OCI-LY7 (cell line): ENCODE data around the gene ABCC10. TPM values are rescaled to one million over a fixed set of nuclear protein-coding genes. Genes with fewer than 3 reads are reported as not detected.
"Not testable (repeated sequence)": the region's sequence is repeated elsewhere in the genome, so short reads cannot be mapped to it uniquely, and the experiment has no call there.

Experiments used
- BruUV-seq: library from RNA; stranded (reverse); fragments of 400-500 nt; replicated peaks from 2 replicates; lab custom pipeline; 2021; lab: Mats Ljungman, UMichigan
- CTCF ChIA-PET: fragments of 300-600 bp; sonication (Branson Sonifier 250); formaldehyde crosslinking; loops from one replicate; lab custom pipeline; 2022; ENCODE audit warnings: antibody characterized with exemption; ENCODE audit not compliant: unreplicated experiment; lab: Charles Lee
- POLR2A ChIA-PET: fragments of 300-600 bp; sonication (Branson Sonifier 250); formaldehyde crosslinking; loops from one replicate; lab custom pipeline; 2022; ENCODE audit warnings: antibody characterized with exemption; lab: Charles Lee
- DNase-seq: peaks from one replicate; pipeline ENCODE4 v3.0.0-alpha.2; 2015; ENCODE audit warnings: low spot score
- H2AFZ ChIP-seq: fragments of 200-600 bp; sonication (generic), shearing (Covaris generic); 2 replicates; pipeline ENCODE4 v1.6.1; 2014; ENCODE audit warnings: mild to moderate bottlenecking, antibody characterized with exemption, low read length, moderate library complexity
- H3K27ac ChIP-seq: fragments of 200-600 bp; sonication (generic); 2 replicates; pipeline ENCODE4 v1.5.1; 2014; ENCODE audit warnings: mixed run types, low read depth, mild to moderate bottlenecking, moderate library complexity, low read length, inconsistent platforms; ENCODE audit not compliant: poor library complexity, severe bottlenecking
- H3K36me3 ChIP-seq: fragments of 200-600 bp; sonication (generic); 2 replicates; pipeline ENCODE4 v1.6.1; 2014; ENCODE audit warnings: mild to moderate bottlenecking, antibody characterized with exemption, low read length, moderate library complexity, mixed read lengths; ENCODE audit not compliant: insufficient read depth
- H3K4me1 ChIP-seq: fragments of 200-600 bp; sonication (generic); 2 replicates; pipeline ENCODE4 v1.5.1; 2014; ENCODE audit warnings: mild to moderate bottlenecking, low read length; ENCODE audit not compliant: insufficient read depth, poor library complexity, severe bottlenecking
- H3K4me2 ChIP-seq: fragments of 200-600 bp; sonication (generic); 2 replicates; pipeline ENCODE4 v1.6.1; 2014; ENCODE audit warnings: mild to moderate bottlenecking, low read length
- H3K4me3 ChIP-seq: fragments of 200-600 bp; sonication (generic); 2 replicates; pipeline ENCODE4 v1.5.1; 2014; ENCODE audit warnings: mild to moderate bottlenecking, low read depth, low read length; ENCODE audit not compliant: poor library complexity, severe bottlenecking
- H3K79me2 ChIP-seq: fragments of 200-600 bp; sonication (generic); 2 replicates; pipeline ENCODE4 v1.6.1; 2016; ENCODE audit warnings: low read depth, mild to moderate bottlenecking, low read length, moderate library complexity, mixed read lengths; ENCODE audit not compliant: insufficient read depth
- H3K9me2 ChIP-seq: fragments of 200-600 bp; sonication (generic); 2 replicates; pipeline ENCODE4 v1.6.1; 2016; ENCODE audit warnings: mild to moderate bottlenecking, low read length, mixed read lengths; ENCODE audit not compliant: insufficient read depth
- H3K9me3 ChIP-seq: fragments of 200-600 bp; sonication (generic); 2 replicates; pipeline ENCODE4 v1.6.1; 2014; ENCODE audit warnings: mild to moderate bottlenecking, mixed run types, low read length, mixed read lengths
- H4K20me1 ChIP-seq: fragments of 200-600 bp; sonication (generic); 2 replicates; pipeline ENCODE4 v1.6.1; 2014; ENCODE audit warnings: mild to moderate bottlenecking, antibody characterized with exemption, low read length, moderate library complexity, mixed read lengths; ENCODE audit not compliant: insufficient read depth
- CTCF ChIP-seq: fragments of 200-600 bp; sonication (generic); conservative IDR thresholded peaks from 2 replicates; pipeline ENCODE4 v1.5.1; 2014; ENCODE audit warnings: mild to moderate bottlenecking, antibody characterized with exemption, low read length, moderate library complexity, mixed read lengths
- EZH2phosphoT487 ChIP-seq: fragments of 200-600 bp; sonication (generic); IDR thresholded peaks from 2 replicates; pipeline ENCODE4 v1.6.1; 2018; ENCODE audit warnings: low read depth, borderline replicate concordance, mild to moderate bottlenecking, mixed run types, antibody characterized with exemption, low read length, moderate library complexity, mixed read lengths
- intact Hi-C: fragments of 100-400 bp; cut with micrococcal nuclease; formaldehyde crosslinking; loops from one replicate; pipeline ENCODE4 v1.10.0; 2022; ENCODE audit not compliant: unreplicated experiment
- total RNA-seq, 2 experiments: library from RNA; depleted of rRNA in 1 of 2; stranded (reverse); fragments of >200 nt in 1 of 2; shearing (Covaris generic) in 1 of 2; gene quantifications; 2 replicates each; pipeline ENCODE4 v1.2.3, GENCODE V29; 2014 to 2022

Gene ABCC10
- total RNA-seq, 2 experiments from 2014 or later = 11.4 to 31.1 TPM

GRCh38 chr6:43413002-43413401 lies 14.3 kb upstream of the ABCC10 start:
- CTCF ChIA-PET = no interaction called here
- no TSS peak for BruUV-seq

GRCh38 chr6:43415275-43415674 lies 12.1 kb upstream of the ABCC10 start:
- CTCF ChIA-PET, BruUV-seq: not testable (repeated sequence)

More at GRCh38 chr6:43413002-43413401, 14.3 kb upstream of the ABCC10 start:
- no peak overlapping the region for H3K27ac ChIP-seq
- H3K79me2 ChIP-seq = no peaks in the 10 kb centered on the region
- POLR2A ChIA-PET = no interaction called here
- intact Hi-C loops = no loop called here
- no peaks in the 10 kb centered on the region for H3K4me1 ChIP-seq
- no peak for DNase-seq
- TF ChIP-seq EZH2phosphoT487 (no peak), CTCF (no peak)
- H3K9me3 ChIP-seq = peaks cover 13% of the 10 kb centered on the region
- no peak overlapping the region for H2AFZ ChIP-seq
- H3K4me3 ChIP-seq = no peak overlapping the region
- H3K36me3 ChIP-seq = no peaks in the 10 kb centered on the region
- no peak overlapping the region for H3K4me2 ChIP-seq
- no peaks in the 10 kb centered on the region for H3K9me2 ChIP-seq
- no peaks in the 10 kb centered on the region for H4K20me1 ChIP-seq

GRCh38 chr6:43416935-43417334 lies 10.4 kb upstream of the ABCC10 start:
- peaks cover 20% of the 10 kb centered on the region for H3K9me3 ChIP-seq
- no peak overlapping the region for H2AFZ ChIP-seq
- H3K79me2 ChIP-seq = no peaks in the 10 kb centered on the region
- intact Hi-C loops = no loop called here
- ChIA-PET POLR2A (interaction anchor here (1.4 kb wide), 1 partner anchor 10 kb away, joined by 3 read pairs; the partner anchor contains the start of gene ABCC10), CTCF (no interaction called here)
- H3K4me3 ChIP-seq = no peak overlapping the region
- H4K20me1 ChIP-seq = no peaks in the 10 kb centered on the region
- H3K4me2 ChIP-seq = no peak overlapping the region
- no peaks in the 10 kb centered on the region for H3K9me2 ChIP-seq
- DNase-seq = no peak
- H3K4me1 ChIP-seq = no peaks in the 10 kb centered on the region
- no peaks in the 10 kb centered on the region for H3K36me3 ChIP-seq
- no peak for TF ChIP-seq CTCF
- TF ChIP-seq EZH2phosphoT487 = no peak
- no peak overlapping the region for H3K27ac ChIP-seq
- no TSS peak for BruUV-seq

More at GRCh38 chr6:43415275-43415674, 12.1 kb upstream of the ABCC10 start:
- H2AFZ ChIP-seq, H3K4me1 ChIP-seq, H3K9me2 ChIP-seq, H3K79me2 ChIP-seq, H4K20me1 ChIP-seq, H3K4me2 ChIP-seq, H3K4me3 ChIP-seq, H3K36me3 ChIP-seq, DNase-seq, intact Hi-C loops, H3K27ac ChIP-seq: not testable (repeated sequence)
- POLR2A ChIA-PET = interaction anchor here (0.7 kb wide), 1 partner anchor 110 kb away, joined by 4 read pairs; no protein-coding TSS in a partner anchor
- H3K9me3 ChIP-seq = peaks cover 14% of the 10 kb centered on the region
